ENCODE results near the gene BOD1L2. TPM values are rescaled to one million over a fixed set of nuclear protein-coding genes. Genes with fewer than 3 reads are reported as not detected.

Gene BOD1L2
- polyA plus RNA-seq, 4 donors, result not detected

DNA sequence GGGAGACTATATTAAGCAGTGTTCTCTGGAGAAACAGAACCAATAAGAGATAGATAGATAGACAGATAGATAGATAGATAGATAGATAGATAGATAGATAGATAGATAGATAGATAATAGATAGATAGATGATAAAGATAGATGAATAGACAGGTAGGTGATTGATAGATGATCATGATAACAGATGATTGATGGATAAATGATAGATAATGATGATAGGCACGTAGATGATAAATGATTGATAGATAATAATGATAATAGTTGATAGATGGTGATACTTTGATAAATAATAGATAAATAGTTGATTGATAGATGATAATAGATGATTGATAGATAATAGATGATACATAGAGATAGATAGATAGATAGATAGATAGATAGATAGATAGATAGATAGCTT, 48.5 kb downstream of the BOD1L2 start:
- H3K36me3 ChIP-seq (ENCODE audit: control insufficient read depth in 3 of 3, insufficient read depth in 2 of 3, low read depth in 1 of 3, low read length in 3 of 3), result no peaks in the 10 kb centered on the region
- H3K9me3 ChIP-seq (ENCODE audit: control insufficient read depth in 2 of 2, insufficient read depth in 1 of 2, low read depth in 1 of 2, low read length in 1 of 2), result no peaks in the 10 kb centered on the region
- H3K4me3 ChIP-seq (ENCODE audit: low read depth in 1 of 3, low read length in 3 of 3), result no peak overlapping the region
- H3K27me3 ChIP-seq (ENCODE audit: control insufficient read depth in 3 of 3, insufficient read depth in 3 of 3, low read length in 3 of 3), result no peaks in the 10 kb centered on the region
- no peak for FAIRE-seq
- DNase-seq, result no peak
- peaks cover 0 to 6% (median 0%) of the 10 kb centered on the region in 3 donors for H3K4me1 ChIP-seq (ENCODE audit: control insufficient read depth in 3 of 3, insufficient read depth in 2 of 3, low read depth in 1 of 3, low read length in 2 of 3)
- no peak overlapping the region for H3K27ac ChIP-seq (ENCODE audit: low read depth in 1 of 3, low read length in 2 of 3)
- 78 to 89% (median 88%) methylated on average over 1 of the region's 1 CpG for WGBS, 3 donors

DNA sequence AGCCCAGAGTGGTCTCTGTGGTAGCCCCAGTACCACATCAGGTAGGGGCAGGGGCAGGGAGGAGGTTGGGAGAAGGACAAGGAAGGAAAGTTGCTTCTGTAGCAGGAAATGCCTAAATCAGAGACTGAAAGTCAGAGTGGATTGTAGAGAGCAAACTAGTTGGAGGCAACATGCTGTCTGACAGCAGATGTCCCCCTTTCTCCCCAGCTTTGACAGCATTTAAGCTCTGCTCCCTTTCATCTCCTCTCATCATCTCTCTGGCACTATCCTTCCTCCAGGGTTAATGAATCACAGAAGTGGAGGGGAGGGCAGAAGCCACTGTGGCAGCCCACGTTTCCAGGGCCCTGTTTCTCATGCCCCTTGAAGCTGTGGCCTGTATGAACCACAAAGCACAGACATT, 50.4 kb downstream of the BOD1L2 start:
- Histone ChIP-seq H3K27ac (ENCODE audit: low read depth in 1 of 3, low read length in 2 of 3) (no peak overlapping the region), H3K27me3 (ENCODE audit: control insufficient read depth in 3 of 3, insufficient read depth in 3 of 3, low read length in 3 of 3) (no peaks in the 10 kb centered on the region), H3K9me3 (ENCODE audit: control insufficient read depth in 2 of 2, insufficient read depth in 1 of 2, low read depth in 1 of 2, low read length in 1 of 2) (no peaks in the 10 kb centered on the region), H3K36me3 (ENCODE audit: control insufficient read depth in 3 of 3, insufficient read depth in 2 of 3, low read depth in 1 of 3, low read length in 3 of 3) (no peaks in the 10 kb centered on the region), H3K4me1 (ENCODE audit: control insufficient read depth in 3 of 3, insufficient read depth in 2 of 3, low read depth in 1 of 3, low read length in 2 of 3) (peaks cover 0 to 6% (median 0%) of the 10 kb centered on the region in 3 donors), H3K4me3 (ENCODE audit: low read depth in 1 of 3, low read length in 3 of 3) (no peak overlapping the region)
- FAIRE-seq, result no peak
- DNase-seq, result no peak
- WGBS, 3 donors, result 33 to 44% (median 44%) methylated on average over 1 of the region's 1 CpG

DNA sequence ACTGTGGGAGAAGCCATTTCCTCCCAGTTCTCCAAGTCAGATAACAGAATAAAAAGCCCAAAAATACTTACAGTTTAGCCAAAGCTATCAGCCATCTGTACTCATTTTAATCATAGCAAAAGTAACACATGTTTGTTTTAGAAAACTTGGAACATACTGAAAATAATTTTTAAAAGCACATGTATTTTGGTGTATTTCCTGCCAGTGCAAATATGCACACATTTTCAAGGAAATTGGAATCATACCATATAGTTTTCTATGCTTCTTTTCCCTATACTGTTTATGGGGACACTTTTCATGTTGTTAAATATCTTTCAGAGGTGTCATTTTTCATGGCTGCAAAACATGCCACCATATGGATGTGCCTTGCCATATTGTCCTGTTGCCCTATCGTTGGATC, 51.2 kb downstream of the BOD1L2 start:
- Histone ChIP-seq H3K27ac (ENCODE audit: low read depth in 1 of 3, low read length in 2 of 3) (no peak overlapping the region), H3K4me3 (ENCODE audit: low read depth in 1 of 3, low read length in 3 of 3) (no peak overlapping the region), H3K27me3 (ENCODE audit: control insufficient read depth in 3 of 3, insufficient read depth in 3 of 3, low read length in 3 of 3) (no peaks in the 10 kb centered on the region), H3K4me1 (ENCODE audit: control insufficient read depth in 3 of 3, insufficient read depth in 2 of 3, low read depth in 1 of 3, low read length in 2 of 3) (peaks cover 0 to 6% (median 0%) of the 10 kb centered on the region in 3 donors), H3K9me3 (ENCODE audit: control insufficient read depth in 2 of 2, insufficient read depth in 1 of 2, low read depth in 1 of 2, low read length in 1 of 2) (no peaks in the 10 kb centered on the region), H3K36me3 (ENCODE audit: control insufficient read depth in 3 of 3, insufficient read depth in 2 of 3, low read depth in 1 of 3, low read length in 3 of 3) (no peaks in the 10 kb centered on the region)
- FAIRE-seq, result no peak
- 67 to 89% (median 72%) methylated on average over 1 of the region's 1 CpG for WGBS, 3 donors
- DNase-seq, result no peak

Other genes starting within 250 kb of the BOD1L2 start
- gene ST8SIA3, start 205.5 kb downstream of the BOD1L2 start, polyA plus RNA-seq, result under 1 TPM in 2 of 4 donors, not detected in 2; 0.25 to 0.79 TPM

Measured in small intestine (tissue), 7 donors.